Activated effector memory CD4-positive, alpha-beta T cell treated with anti-CD3 and anti-CD28 coated beads, Interleukin-2, amount 50 U/mL, for 16 hours (primary cell): ENCODE results near the gene PKIG.

Experiments used
- DNase-seq: peaks from one replicate; pipeline ENCODE4 v3.0.0-alpha.2; 2020

PKIG gene

DNA sequence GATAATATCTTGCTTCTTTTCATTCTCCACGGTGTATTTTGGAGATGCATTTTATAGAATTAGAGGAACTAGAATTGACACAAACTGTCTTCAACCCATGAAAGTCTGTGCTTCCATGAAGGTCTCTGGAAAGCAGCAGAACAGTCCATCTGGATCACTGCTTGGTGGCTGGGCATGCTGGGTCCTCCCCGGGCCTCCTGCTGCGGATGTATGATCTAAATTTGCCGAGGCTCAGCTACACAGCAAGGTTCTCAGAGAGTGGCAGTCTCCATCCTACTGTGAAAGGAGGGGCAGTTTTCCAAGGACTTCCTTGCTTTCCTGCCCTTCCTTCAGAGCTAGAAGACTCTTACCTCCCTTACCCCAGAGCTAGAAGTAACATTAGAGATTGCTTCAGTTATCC is 15.1 kb downstream of the PKIG start:
- no peak for DNase-seq

DNA sequence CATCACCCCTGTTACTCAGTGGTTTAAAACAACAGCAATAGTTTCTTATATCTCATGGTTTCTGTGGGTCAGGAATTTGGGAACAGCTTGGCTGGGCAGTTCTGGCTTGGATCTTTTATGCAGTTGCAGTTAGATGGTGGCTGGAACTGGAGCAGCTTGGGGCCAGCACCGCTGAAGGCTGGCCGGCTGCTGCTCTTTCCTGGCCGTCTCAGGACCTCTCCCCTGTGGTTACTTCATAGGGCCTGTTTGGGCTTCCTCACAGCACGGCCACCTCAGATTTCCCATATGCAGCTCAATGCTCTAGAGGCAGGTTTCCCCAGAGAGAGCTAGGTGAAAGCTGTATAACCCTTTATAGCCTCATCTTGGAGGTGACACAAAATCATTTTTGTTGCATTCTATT is 15.6 kb downstream of the PKIG start:
- DNase-seq: no peak

GRCh38 chr20:44598423-44599305 is 16.3 kb downstream of the PKIG start:
- no peak for DNase-seq

- DNase-seq: no peak
These were observed 17.3 kb downstream of the PKIG start for GRCh38 chr20:44599715-44600114.

DNA sequence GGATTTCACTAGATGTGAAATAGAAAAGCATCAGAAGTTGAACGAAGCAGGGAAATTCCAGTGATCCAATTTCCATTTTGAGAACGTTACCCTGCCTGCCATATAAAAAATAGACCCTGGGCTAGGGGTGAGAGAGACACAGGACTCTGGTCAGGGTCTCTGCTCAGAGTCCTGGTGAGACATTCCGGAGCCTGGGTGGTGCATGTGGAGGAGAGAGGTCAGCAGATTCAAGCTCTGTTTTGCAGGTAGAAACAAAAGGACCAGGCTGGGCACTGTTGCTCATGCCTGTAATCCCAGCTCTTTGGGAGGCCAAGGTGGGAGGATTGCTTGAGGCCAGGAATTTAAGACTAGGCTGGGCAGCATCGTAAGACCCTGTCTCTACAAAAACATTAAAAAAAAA is 17.9 kb downstream of the PKIG start:
- no peak for DNase-seq

DNA sequence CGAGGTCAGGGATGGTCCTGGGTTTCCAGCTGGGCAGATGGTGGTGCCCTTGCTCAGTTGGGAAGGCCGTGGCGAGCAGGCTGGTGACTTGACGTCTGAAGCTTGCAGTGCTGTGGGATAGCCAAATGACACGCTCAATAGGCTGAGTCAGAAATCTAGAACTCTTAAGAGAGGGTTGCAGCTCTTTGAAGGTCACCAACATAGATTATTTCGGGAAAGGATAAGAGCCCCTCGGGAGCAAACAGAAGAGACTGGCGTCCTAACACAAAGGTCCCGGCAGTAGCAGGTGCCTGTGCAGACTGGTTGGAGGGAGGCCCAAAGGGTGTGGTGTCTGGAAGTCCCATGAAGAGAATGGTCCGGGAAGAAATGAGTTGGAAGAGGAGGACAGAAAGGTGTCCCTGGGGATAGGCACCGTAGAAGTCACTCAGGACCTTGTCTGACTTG is 18.4 kb downstream of the PKIG start:
- no peak for DNase-seq

DNA sequence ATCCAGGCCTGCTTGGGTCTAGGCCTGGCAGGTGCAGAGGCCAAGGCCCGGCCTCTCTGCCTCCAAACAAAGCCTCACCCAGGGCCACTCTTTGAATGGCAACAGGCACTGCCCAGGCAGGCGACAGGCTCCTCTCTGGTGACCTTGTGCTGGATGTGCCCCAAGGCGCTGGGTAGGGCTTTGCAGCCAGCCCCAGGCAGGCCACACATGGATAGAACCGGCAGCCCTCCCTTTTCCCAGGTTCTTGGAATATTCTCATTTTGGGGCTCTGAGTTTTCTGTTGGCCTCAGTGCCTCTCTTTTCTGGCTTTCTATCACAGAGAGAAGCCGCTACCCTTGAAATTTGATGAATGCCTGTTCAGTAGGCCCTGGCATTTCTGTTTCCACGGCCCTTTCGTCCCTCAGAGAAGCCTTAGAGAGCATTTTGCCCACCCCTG is 18.9 kb downstream of the PKIG start:
- DNase-seq: no peak

GRCh38 chr20:44601801-44602204 is 19.4 kb downstream of the PKIG start:
- DNase-seq: no peak

GRCh38 chr20:44603327-44603726 is 20.9 kb downstream of the PKIG start:
- no peak for DNase-seq

DNA sequence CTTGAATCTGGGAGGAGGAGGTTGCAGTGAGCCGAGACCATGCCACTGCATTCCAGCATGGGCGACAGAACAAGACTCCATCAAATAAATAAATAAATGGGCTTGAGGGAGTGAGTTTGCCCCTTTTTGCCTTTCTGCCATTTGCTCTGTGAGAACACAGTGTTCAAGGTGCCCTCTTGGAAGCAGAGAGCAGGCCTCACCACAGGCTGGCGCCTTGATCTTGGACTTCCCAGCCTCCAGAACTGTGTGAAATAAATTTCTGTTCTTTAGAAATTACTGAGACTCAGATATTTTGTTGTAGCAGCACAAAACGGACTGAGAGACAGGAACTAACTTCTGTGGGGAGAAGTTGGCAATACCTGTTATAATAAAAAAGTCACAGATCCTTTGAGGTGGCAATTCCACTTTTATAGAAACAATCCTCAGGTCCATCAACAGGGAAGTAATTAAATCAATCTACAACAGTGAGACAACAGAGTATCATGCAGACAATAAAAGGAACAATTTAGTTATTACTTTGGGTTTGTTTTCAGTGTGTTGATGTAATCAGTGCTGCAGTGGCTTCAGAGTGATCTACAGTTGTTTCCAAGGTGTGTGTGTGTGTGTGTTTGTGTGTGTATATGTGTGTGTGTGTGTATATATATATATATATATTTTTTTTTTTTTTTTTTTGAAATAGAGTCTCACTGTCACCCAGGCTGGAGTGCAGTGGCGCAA is 24.5 kb downstream of the PKIG start:
- no peak for DNase-seq

- DNase-seq: no peak
These were observed 26.7 kb downstream of the PKIG start for GRCh38 chr20:44609006-44609515.

DNA sequence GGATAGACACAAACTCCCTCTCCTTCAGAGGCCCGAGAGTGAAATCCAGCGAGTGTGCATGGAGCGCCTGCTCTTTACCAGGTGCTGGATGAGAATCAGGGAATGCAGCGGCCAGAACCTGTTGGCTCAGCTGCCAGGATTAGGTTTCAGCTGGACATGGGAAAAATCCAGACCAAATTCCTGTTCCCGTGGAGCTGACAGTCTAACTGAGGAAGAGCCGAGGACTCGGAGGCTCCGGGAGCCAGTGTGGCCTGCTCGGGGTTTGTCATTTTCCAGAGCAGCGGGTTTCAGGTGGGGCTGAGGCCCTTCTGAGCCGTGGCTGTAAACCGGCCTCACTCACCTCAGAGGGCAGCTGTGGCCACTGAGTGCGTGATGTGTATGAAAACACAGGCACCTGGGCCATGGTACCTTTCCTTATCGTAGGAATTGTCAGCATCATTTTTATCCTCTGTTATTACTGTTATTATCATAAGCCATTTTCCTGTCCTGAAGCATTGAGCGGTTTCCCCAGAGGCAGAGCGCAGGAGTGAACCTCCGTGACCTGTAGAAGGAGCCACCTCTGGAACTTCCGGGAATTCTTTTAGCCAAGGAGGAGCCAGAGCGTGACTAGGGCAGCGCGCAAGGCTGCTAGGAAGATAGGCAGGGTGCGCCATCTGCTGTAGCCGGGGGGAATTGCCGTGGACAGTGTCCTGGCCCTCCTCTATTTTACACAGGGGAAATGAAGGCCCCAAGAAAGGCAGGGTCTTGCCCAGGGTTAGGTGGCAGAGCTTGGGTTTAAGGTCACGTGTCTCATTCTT is 27.3 kb downstream of the PKIG start:
- DNase-seq: peak; percentile 93

DNA sequence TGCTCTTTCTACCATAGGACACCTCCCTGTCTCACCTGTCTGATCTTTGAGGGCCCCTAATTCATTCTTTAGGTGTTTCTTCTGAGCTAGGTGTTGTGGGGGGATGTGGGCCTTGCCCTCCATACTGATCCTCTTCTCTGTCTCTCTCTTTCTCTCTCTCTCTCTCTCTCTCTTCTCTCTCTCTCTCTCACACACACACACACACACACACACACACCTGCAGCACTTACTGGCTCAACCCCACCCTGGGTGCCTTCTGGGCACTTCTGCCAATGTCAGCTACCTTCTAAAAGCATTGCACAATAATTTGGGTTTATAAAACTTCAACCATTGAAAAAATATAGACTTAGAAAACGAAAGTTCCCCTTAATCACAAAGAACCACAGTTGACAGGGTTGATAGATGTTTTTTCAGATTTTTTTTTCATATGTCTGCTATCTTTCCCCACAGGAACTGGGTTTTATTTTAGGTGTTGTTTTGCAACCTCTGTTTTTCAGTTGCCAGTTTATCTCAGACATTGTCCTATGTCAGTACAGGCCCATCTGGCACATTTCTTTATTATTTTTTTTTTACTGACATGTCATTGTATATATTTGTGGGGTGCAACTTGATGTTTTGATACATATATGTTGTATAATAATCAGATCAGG is 28.1 kb downstream of the PKIG start:
- no peak for DNase-seq

- DNase-seq: peak; percentile 38
These were observed 31.2 kb downstream of the PKIG start for GRCh38 chr20:44613575-44613974.

GRCh38 chr20:44614525-44614924 is 32.1 kb downstream of the PKIG start:
- no peak for DNase-seq

- DNase-seq: no peak
These were observed 32.9 kb downstream of the PKIG start for GRCh38 chr20:44615169-44615791.

- no peak for DNase-seq
These were observed 33.7 kb downstream of the PKIG start for GRCh38 chr20:44615876-44616603.

GRCh38 chr20:44616604-44616964 is 34.2 kb downstream of the PKIG start:
- no peak for DNase-seq

- peak; percentile 73 for DNase-seq
These were observed 35.9 kb downstream of the PKIG start for GRCh38 chr20:44618318-44618731.

GRCh38 chr20:44619294-44619693 is 36.9 kb downstream of the PKIG start:
- no peak for DNase-seq

- DNase-seq: no peak
These were observed 37.7 kb downstream of the PKIG start for GRCh38 chr20:44620030-44620429.
